Right lobe of liver (tissue), 6 donors: Measurements from ENCODE around the gene ENTR1. TPM values are rescaled to one million over a fixed set of nuclear protein-coding genes. Genes with fewer than 3 reads are reported as not detected.

ENCODE experiments used
- ATAC-seq, 4 donors: fragments of 200-7000 bp; cut with Tn5 transposase; one replicate each; pipeline ENCODE4 v1.9.1; 2020; ENCODE audit warnings: mild to moderate bottlenecking in 4 of 4, moderate library complexity in 4 of 4
- DNase-seq, 3 donors: peaks; one replicate each; pipeline ENCODE4 v3.0.0-alpha.2; 2020
- H3K27ac ChIP-seq, 3 donors: fragments of 200-600 bp; one replicate each; pipeline ENCODE4 v1.8.0; 2022
- H3K27me3 ChIP-seq, 2 donors: fragments of 200-600 bp; one replicate each; pipeline ENCODE4 v1.8.0; 2022
- H3K36me3 ChIP-seq, 4 donors: fragments of 200-600 bp; sonication (generic) in 1 of 4; one replicate each; pipeline versions ENCODE4 v1.5.1 to v1.8.0; 2017 to 2022; ENCODE audit warnings: control low read depth in 1 of 4
- H3K4me1 ChIP-seq, 4 donors: fragments of 200-600 bp; sonication (generic) in 1 of 4; one replicate each; pipeline versions ENCODE4 v1.5.1 to v1.8.0; 2017 to 2022; ENCODE audit warnings: control low read depth in 1 of 4
- H3K4me3 ChIP-seq, 3 donors: fragments of 200-600 bp; one replicate each; pipeline ENCODE4 v1.8.0; 2022
- H3K9me3 ChIP-seq, 4 donors: fragments of 200-600 bp; sonication (generic) in 1 of 4; one replicate each; pipeline versions ENCODE4 v1.5.1 to v1.8.0; 2017 to 2022; ENCODE audit warnings: control low read depth in 1 of 4
- CTCF ChIP-seq, 4 donors: fragments of 200-600 bp in 3 of 4; fragments of 450-650 bp in 1 of 4; IDR thresholded peaks; one replicate each; pipeline versions ENCODE4 v1.5.1 to v1.8.0; 2016 to 2022; ENCODE audit warnings: antibody characterized with exemption in 4 of 4, mild to moderate bottlenecking in 2 of 4
- POLR2A ChIP-seq: fragments of 450-650 bp; IDR thresholded peaks from one replicate; pipeline ENCODE4 v1.6.1; 2017; ENCODE audit warnings: antibody characterized with exemption, mild to moderate bottlenecking
- WGBS: methylation state at CpG from one replicate; pipeline ENCODE4 v1.1.6; 2018; ENCODE audit warnings: low coverage, low lambda C conversion rate; ENCODE audit not compliant: insufficient coverage; ENCODE audit errors: missing lambda C conversion rate; 5-methylcytosine and 5-hydroxymethylcytosine counted together
- intact Hi-C, 2 donors: fragments of 100-400 bp; cut with DNase I; formaldehyde crosslinking; loops; one replicate each; pipeline versions ENCODE4 v1.11.2 to v1.14.1; 2022
- total RNA-seq, 6 experiments: library from RNA; depleted of rRNA in 2 of 6; stranded (reverse); fragments of >200 nt in 2 of 6; fragmentation: NEBNext Ultra II Directional in 3 of 6; extraction: Animal tissue kit (Norgen Biotek cat#: 25700) in 3 of 6; gene quantifications; one replicate each; pipeline versions ENCODE4 v1.1.0 to v1.2.4, GENCODE V29; 2016 to 2023
- donor health status: DM: no; HTN: yes; CAD: no.
- donor health status: DM: no; HTN: no; CAD: no.
- donor health status: DM: no; HTN: no; CAD: no.
- donor health status: DM: no; HTN: yes; CAD: no.
- donor health status: DM: no; HTN: yes; CAD: no.

The ENTR1 gene
- total RNA-seq, 6 experiments from 2014 or later, result 27.9 to 53.5 (median 35.4) TPM

- no peaks in the 10 kb centered on the region for H3K9me3 ChIP-seq
- DNase-seq (no peak), ATAC-seq (no peak)
- H3K36me3 ChIP-seq, result no peaks in the 10 kb centered on the region
- intact Hi-C loops, result no loop called here
- TF ChIP-seq CTCF (IDR thresholded peaks at IDR 0.05) (no peak), POLR2A (no peak)
- H3K27ac ChIP-seq, result peak overlapping the region in 1 of 3 donors; percentile 21
- H3K27me3 ChIP-seq, result no peaks in the 10 kb centered on the region
- WGBS, result 72% methylated on average over 8 of the region's 43 CpGs
- H3K4me3 ChIP-seq, result no peak overlapping the region
- H3K4me1 ChIP-seq, result peaks cover 0 to 8% (median 5%) of the 10 kb centered on the region in 4 donors
These were observed 49.2 kb downstream of the ENTR1 start for GRCh38 chr9:136361047-136361753.

- TF ChIP-seq CTCF (IDR thresholded peaks at IDR 0.05), result no peak
- TF ChIP-seq POLR2A, result no peak
- Histone ChIP-seq H3K36me3 (no peaks in the 10 kb centered on the region), H3K9me3 (no peaks in the 10 kb centered on the region), H3K27me3 (no peaks in the 10 kb centered on the region), H3K4me1 (peaks cover 0 to 8% (median 5%) of the 10 kb centered on the region in 4 donors), H3K27ac (no peak overlapping the region), H3K4me3 (no peak overlapping the region)
- WGBS, result 95% methylated on average over 8 of the region's 38 CpGs
- DNase-seq (no peak), ATAC-seq (no peak)
- intact Hi-C loops, result no loop called here
These were observed 50.4 kb downstream of the ENTR1 start for GRCh38 chr9:136359774-136360718.

GRCh38 chr9:136358888-136359287 is 51.5 kb downstream of the ENTR1 start:
- no peaks in the 10 kb centered on the region for H3K9me3 ChIP-seq
- WGBS, result no CpG with 5 or more reads among the region's 2 CpGs
- peaks cover 0 to 3% (median 2%) of the 10 kb centered on the region in 4 donors for H3K4me1 ChIP-seq
- H3K27me3 ChIP-seq, result no peaks in the 10 kb centered on the region
- ATAC-seq, result no peak
- DNase-seq, result no peak
- H3K36me3 ChIP-seq, result no peaks in the 10 kb centered on the region
- H3K27ac ChIP-seq, result no peak overlapping the region
- TF ChIP-seq CTCF (IDR thresholded peaks at IDR 0.05), result no peak
- no peak for TF ChIP-seq POLR2A
- no peak overlapping the region for H3K4me3 ChIP-seq
- intact Hi-C loops, result no loop called here

- Histone ChIP-seq H3K4me1 (no peaks in the 10 kb centered on the region), H3K27ac (no peak overlapping the region), H3K27me3 (no peaks in the 10 kb centered on the region), H3K9me3 (no peaks in the 10 kb centered on the region), H3K36me3 (no peaks in the 10 kb centered on the region), H3K4me3 (no peak overlapping the region)
- DNase-seq, result no peak
- intact Hi-C loops, result no loop called here
- TF ChIP-seq POLR2A (no peak), CTCF (IDR thresholded peaks at IDR 0.05) (no peak)
- no peak for ATAC-seq
- WGBS, result 92% methylated on average over 4 of the region's 29 CpGs
These were observed 52.4 kb downstream of the ENTR1 start for GRCh38 chr9:136358016-136358415.
